Colon (tissue), 2 donors: ENCODE results near the gene TPRA1.

Source experiments
- FAIRE-seq: peaks from 2 replicates; lab custom pipeline; 2012; peaks lifted over from hg19 to GRCh38; lab: Jason Lieb, UNC
- donor health status: control.
- donor health status: control.

The TPRA1 gene

DNA sequence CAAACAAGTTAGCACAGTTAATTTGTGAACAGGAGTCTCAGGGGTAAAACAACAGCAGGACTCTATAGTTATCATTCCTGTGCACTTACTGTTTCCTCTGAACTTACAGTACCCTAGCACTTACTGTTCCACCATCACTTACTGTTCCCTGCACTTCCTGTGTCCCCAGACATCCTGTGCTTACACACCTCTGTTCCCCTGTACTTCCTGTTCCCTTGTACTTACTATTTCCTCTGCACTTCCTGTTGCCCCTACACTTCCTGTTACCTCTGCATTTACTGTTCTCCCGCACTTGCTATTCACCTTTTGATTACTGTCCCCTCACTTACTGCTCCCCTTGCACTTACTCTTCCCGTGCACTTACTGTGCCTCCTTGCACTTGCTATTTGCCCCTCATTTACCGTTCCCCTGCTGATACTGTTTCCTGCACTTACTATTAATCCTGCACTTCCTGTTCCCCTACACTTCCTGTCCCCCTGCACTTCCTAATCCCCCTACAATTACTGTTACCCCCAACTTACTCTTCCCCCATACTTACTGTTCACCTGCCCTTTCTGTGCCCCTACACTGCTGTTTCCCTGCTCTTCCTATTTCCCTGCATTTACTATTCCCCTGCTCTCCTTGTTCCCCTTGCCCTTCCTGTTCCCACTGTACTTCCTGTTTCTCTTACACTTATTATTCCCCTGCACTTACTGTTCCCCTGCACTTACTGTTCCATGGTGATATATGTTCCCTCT lies 30.3 kb downstream of the TPRA1 start:
- no peak for FAIRE-seq

DNA sequence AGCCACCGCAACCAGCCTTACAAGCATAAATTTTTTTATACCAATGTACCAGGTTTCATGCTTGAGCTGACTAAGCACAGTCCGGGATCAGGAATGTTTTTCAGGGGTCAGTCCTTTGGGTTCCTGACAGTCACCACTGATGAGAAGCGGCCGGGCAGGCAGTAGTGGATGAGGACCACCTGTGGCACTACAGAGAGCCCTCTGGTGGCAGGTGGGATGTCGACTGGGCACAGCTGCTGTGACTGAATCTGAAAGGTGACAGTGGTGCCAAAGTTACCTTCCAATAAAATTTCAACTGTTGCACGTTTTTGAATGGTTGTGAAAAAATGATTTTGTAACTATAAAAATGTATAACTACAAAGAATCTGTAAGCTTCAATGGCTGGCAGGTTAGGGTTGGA lies 34.0 kb downstream of the TPRA1 start:
- FAIRE-seq, result no peak

DNA sequence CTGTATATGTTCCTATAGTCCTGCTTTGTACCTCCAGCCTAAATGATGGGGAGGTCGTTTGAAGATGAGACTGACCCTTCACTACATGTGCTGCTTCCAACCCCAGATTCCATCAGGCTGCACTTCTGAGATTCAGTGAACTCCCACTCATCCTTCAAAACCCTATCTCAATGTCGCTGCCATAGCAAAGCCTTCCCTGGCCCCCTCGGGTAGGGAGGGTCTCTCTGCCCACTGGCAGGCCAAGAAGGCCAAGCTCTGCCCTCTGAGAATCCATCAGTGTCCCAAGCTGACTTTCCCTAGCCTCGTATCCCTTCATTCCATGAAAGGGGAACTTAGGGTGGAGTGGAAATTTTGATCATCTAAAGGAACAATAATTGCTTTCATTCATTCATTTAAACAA lies 35.4 kb downstream of the TPRA1 start:
- no peak for FAIRE-seq

GRCh38 chr3:127552038-127552437 lies 38.5 kb downstream of the TPRA1 start:
- no peak for FAIRE-seq

- no peak for FAIRE-seq
Observed at GRCh38 chr3:127551178-127551577, 39.4 kb downstream of the TPRA1 start.

- FAIRE-seq, result no peak
Observed at GRCh38 chr3:127550468-127551157, 39.9 kb downstream of the TPRA1 start.

- no peak for FAIRE-seq
Observed at GRCh38 chr3:127549826-127550467, 40.6 kb downstream of the TPRA1 start.

GRCh38 chr3:127547761-127548605 lies 42.5 kb downstream of the TPRA1 start:
- no peak for FAIRE-seq

DNA sequence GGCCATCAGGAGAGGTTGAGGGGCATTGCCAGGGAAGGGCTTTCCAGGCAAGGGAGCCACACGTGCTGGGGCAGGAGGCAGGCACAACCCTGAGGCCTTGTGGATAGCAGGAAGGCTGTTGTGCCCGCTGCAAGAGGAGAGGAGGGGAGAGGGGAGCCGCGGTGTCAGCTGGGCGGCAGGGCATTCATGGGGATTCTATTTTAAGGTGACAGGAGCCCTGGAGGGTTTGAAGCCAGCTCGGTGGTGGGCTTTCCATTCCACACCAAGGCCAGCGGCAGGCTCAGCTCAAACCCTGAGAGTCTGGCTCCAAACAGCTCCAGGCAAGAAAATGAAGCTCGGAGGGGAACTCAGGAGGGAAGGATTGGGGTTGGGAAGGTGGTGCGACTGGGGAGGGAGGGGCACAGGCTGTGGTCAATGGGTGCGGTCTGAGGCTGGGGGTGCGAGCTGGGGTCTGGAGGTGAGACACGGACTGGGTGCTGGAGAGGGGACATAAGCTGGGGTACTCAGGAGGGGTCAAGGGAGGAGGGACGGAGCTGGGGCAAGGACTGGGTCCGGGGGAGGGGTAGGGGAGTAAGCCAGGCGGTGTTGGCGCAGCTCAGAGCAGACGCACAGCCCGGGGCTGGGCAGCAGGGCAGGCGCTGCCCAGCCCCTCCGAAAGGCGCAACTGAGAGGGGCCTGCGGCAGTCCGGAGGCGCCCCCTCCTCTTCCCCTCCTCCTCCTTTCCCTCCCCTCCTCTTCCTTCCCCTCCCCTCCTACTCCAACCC lies 43.4 kb downstream of the TPRA1 start:
- FAIRE-seq, result no peak

GRCh38 chr3:127546554-127546953 lies 44.0 kb downstream of the TPRA1 start:
- no peak for FAIRE-seq

DNA sequence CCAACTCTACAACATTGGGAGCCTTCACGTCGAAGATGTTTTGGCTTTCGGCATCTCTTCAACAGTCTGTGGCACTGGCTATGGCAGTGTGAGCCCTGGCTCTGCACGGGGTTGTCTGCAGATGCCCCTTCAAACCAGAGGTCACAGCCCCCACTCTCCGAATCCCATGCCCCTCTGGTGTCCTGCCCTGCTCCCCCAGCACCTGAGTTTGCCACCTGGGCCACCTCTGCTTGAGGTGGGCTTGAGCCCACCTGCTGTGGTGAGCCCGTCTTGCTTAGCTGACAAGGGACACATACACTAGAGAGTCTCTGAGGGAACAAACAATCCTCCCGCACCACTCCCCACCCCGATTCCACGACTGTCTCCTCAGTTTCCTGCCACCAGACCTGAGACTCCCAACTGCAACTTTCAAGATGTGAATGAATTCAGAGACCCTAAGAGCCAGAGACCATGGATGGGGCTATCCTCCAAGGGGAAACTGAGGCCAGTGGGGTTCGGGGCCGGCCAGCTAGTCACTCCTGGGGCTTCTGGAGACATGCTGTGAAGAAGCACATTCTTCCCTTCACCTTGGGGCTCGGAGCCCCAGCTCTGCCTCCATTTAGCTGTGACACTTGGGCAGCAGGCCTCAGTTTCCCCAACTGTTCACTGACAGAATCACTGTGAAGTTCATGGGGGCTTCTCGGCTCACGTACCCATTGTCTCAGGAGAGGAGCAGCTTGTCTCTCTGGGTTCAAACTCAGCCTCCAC lies 44.6 kb downstream of the TPRA1 start:
- FAIRE-seq, result no peak

GRCh38 chr3:127545216-127545615 lies 45.3 kb downstream of the TPRA1 start:
- no peak for FAIRE-seq

- FAIRE-seq, result no peak
Observed at GRCh38 chr3:127544803-127545201, 45.7 kb downstream of the TPRA1 start.

GRCh38 chr3:127544192-127544802 lies 46.2 kb downstream of the TPRA1 start:
- FAIRE-seq, result no peak

DNA sequence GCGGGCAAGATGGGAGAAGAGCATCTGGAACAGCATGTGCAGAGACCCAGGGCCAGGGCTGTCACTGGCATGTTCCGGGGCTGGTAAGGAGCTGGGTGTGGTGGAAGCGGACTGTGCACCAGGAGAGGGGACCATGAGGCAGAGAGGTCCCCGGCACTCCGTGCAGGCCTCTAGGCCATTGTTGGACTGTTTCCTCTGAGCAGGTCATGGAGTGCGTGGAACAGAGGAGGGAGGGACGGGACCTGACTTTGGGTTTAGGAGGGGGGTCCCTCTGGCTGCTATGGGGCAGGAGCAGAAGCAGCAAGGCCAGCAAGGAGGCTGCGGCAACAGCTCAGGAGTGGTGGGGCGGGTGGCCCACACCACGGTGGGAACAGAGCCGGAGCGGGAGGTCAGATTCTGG lies 47.1 kb downstream of the TPRA1 start:
- FAIRE-seq, result no peak

DNA sequence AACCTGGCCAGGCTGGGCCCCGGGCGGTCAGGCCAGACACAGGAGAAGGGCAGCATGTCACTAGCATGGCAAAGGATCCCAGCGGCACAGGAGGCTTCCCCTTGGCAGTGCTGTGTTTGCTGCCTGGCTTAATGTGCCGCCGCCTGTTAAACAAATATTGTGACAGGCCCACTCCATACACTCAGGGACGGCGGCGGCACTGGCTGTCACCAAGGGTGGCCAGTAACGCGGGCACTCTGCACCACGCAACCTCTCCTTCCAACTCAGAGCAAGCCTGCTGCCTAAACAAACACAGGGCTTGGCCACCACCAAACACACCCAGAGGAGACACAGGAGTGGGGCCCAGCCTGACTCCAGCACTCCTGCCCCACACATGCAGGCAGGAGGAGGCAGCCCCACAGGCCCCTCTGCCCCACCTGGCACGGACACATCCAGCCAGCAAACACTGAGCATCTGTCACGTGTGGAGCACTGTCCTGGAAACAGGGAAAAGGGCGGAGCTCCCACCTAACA lies 48.0 kb downstream of the TPRA1 start:
- no peak for FAIRE-seq

GRCh38 chr3:127541320-127541719 lies 49.2 kb downstream of the TPRA1 start:
- FAIRE-seq, result no peak

DNA sequence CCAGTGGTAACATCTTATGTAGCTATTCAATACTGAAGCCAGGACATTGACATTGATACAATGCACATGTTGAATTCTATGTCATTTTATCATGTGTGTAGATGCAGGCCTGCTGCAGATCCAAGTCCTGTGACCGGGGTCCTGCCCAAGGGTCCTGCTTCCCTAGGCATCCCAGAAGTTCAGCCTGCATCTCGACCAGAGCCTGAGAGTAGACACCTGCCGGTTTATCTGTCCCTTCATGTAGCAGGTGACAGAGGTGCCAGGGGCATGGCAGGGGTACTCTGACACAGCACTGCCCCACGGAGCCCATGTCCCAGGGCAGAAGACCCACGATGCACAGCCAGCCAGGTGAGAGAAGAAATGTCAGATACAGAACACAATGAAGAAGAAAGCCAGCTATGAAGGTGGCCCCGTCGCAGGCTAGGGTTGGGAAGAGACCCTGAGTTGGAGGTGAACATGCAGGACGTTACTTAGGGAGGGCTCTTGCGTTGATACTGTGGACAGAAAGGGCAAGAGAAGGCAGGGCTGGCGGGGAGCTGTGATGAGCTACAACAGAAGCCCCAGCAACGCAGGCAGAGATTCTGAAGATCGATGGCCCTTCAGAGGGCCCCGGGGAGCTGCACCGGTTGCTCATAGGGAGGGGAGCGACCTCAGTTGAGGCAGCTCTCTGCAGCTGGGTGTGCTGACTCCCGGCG lies 51.0 kb downstream of the TPRA1 start:
- no peak for FAIRE-seq

DNA sequence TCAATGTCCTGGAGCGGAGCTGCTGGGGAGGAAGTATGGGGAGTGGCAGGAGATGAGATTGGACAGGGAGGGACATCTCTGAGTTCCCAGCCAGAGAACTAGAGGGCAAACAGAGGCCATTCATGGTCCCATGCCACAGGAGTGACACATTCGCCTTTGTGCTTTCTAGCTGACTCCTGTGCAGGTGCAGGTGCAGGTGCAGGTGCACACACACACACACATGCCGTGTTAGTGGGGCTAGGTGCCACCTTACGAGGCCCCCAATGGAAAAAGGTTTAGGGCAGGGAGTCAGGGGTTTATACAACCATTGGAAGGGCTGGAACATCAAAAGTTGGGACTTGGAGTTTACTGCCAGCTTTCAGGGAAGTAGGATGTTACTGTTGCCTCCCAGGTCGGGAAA lies 52.0 kb downstream of the TPRA1 start:
- no peak for FAIRE-seq
